Aorta (tissue), 5 donors: Measurements from ENCODE around the gene MUSK. TPM values are rescaled to one million over a fixed set of nuclear protein-coding genes. Genes with fewer than 3 reads are reported as not detected.
"Not testable (repeated sequence)": the region's sequence is repeated elsewhere in the genome, so short reads cannot be mapped to it uniquely, and the experiment has no call there.

Source experiments
- ATAC-seq: fragments of 200-7000 bp; cut with Tn5 transposase; one replicate; pipeline ENCODE4 v1.9.1; 2022; ENCODE audit warnings: moderate library complexity; ENCODE audit not compliant: low FRiP score
- DNase-seq, 2 donors: peaks; one replicate each; pipeline ENCODE4 v3.0.0-alpha.2; 2020
- H3K27ac ChIP-seq, 2 donors: one replicate each; pipeline ENCODE4 v1.5.1; 2013; ENCODE audit warnings: low read length in 2 of 2, mild to moderate bottlenecking in 2 of 2, moderate library complexity in 2 of 2, control low read depth in 1 of 2, inconsistent platforms in 1 of 2, low read depth in 1 of 2
- H3K27me3 ChIP-seq, 2 donors: one replicate each; pipeline ENCODE4 v1.6.1; 2013; ENCODE audit warnings: control low read depth in 1 of 2, low read length in 1 of 2, mild to moderate bottlenecking in 1 of 2, moderate library complexity in 1 of 2; ENCODE audit not compliant: insufficient read depth in 2 of 2, control insufficient read depth in 1 of 2
- H3K36me3 ChIP-seq, 2 donors: one replicate each; pipeline ENCODE4 v1.6.1; 2013; ENCODE audit warnings: control low read depth in 1 of 2, low read length in 1 of 2, mild to moderate bottlenecking in 1 of 2; ENCODE audit not compliant: insufficient read depth in 2 of 2, control insufficient read depth in 1 of 2
- H3K4me1 ChIP-seq, 2 donors: one replicate each; pipeline ENCODE4 v1.6.1; 2013; ENCODE audit warnings: low read length in 2 of 2, control low read depth in 1 of 2, mild to moderate bottlenecking in 1 of 2, moderate library complexity in 1 of 2; ENCODE audit not compliant: insufficient read depth in 2 of 2, control insufficient read depth in 1 of 2
- H3K4me3 ChIP-seq, 2 donors: one replicate each; pipeline ENCODE4 v1.5.1; 2013; ENCODE audit warnings: low read length in 2 of 2, control low read depth in 1 of 2, mild to moderate bottlenecking in 1 of 2
- H3K9me3 ChIP-seq: one replicate; pipeline ENCODE4 v1.6.1; 2013; ENCODE audit warnings: mild to moderate bottlenecking, low read length; ENCODE audit not compliant: control insufficient read depth
- WGBS, 2 donors: extraction: QIAGEN DNeasy Blood & Tissue Kit; methylation state at CpG; one replicate each; pipeline ENCODE4 v1.1.7; 2013; 5-methylcytosine and 5-hydroxymethylcytosine counted together
- intact Hi-C, 2 donors: fragments of 100-400 bp; cut with DNase I; formaldehyde crosslinking; loops; one replicate each; pipeline versions ENCODE4 v1.14.2 to v1.15.0; 2022
- polyA plus RNA-seq, 2 donors: library from polyadenylated mRNA; stranded (reverse); fragments of 200-250 nt; gene quantifications; one replicate each; pipeline ENCODE4 v1.2.3, GENCODE V29; 2013
- total RNA-seq, 2 donors: library from RNA; stranded (reverse); fragmentation: NEBNext Ultra II Directional; extraction: Animal tissue kit (Norgen Biotek cat#: 25700); gene quantifications; one replicate each; pipeline ENCODE4 v1.2.1, GENCODE V29; 2021
- donor health status: healthy with polysubstance abuse.
- donor health status: Bipolar disorder and iron deficiency.
- donor health status: DM: no; HTN: no; CAD: no.
- donor health status: DM: no; HTN: no; CAD: no.
- donor health status: DM: yes; HTN: yes; CAD: no.

MUSK gene
- total and polyA plus RNA-seq, 4 donors: 0.31 to 1.7 (median 1.6) TPM; not detected in 1

DNA sequence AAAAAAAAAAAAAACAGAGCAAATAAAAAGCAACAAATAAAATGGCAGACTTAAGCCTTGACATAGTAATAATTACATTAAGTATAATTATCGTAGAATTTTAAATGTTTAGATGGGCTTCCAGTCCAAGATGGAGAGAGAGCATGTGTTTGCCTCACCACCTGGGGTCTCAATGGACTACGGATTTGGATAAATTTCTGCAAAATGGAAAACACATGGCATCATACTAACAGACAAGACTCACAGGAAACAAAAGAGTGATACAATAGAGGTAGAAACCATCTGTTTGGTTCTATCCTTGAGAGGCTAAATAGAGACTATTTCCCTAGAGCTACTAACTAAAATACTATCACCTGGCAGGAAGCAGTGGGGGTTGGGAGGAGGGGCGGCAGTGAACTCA lies 144.3 kb downstream of the MUSK start:
- intact Hi-C loops: no loop called here
- H3K4me1 ChIP-seq: no peaks in the 10 kb centered on the region
- ATAC-seq (no peak), DNase-seq (no peak)
- H3K4me3 ChIP-seq: no peak overlapping the region
- WGBS, 2 donors: 89 to 95% methylated on average over 3 of the region's 3 CpGs
- no peaks in the 10 kb centered on the region for H3K27me3 ChIP-seq
- H3K36me3 ChIP-seq: no peaks in the 10 kb centered on the region
- H3K27ac ChIP-seq: no peak overlapping the region
- no peaks in the 10 kb centered on the region for H3K9me3 ChIP-seq

DNA sequence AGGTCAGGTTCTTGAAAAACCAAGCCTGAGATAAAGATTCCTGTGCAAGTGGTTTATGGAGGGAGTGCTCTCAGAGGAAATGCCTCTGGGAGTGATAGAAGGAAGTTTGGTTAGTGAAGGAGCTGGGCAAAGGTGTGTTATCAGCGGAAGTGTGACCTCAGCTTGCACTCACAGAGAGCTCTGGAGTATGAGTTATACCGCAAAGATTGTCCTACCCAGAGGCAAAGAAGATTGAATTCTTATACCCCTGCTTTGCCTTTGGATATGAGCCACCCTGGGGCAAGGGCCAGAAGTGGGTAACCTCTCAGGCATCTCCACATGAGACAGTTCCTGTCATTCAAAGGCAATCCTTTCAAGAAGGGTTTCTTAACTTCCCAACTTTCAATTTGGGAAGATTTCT lies 145.6 kb downstream of the MUSK start:
- intact Hi-C loops: no loop called here
- Histone ChIP-seq H3K27me3 (no peaks in the 10 kb centered on the region), H3K4me1 (no peaks in the 10 kb centered on the region), H3K36me3 (no peaks in the 10 kb centered on the region), H3K27ac (no peak overlapping the region), H3K9me3 (no peaks in the 10 kb centered on the region), H3K4me3 (no peak overlapping the region)
- DNase-seq: no peak
- ATAC-seq: no peak
- 73 to 77% methylated on average over 2 of the region's 2 CpGs for WGBS, 2 donors

DNA sequence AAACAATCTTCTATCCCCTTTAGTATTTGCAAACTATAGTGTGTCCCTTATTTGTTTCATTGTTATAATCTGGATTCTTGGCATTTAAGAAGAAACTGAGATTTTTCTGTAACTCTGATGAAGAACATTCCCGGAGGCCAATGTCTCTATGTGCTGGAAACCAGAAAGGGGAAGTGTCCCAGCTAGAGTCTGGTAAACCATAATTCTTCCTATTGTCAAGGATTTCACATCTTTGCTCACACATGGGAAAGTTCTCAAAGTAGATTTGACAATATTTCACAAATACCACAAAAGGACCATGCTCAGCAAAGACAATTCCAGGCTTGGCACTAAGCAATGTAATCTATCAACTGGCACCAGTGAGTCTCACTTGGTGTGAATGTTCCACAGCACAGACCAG lies 146.8 kb downstream of the MUSK start:
- Histone ChIP-seq H3K27me3 (no peaks in the 10 kb centered on the region), H3K36me3 (no peaks in the 10 kb centered on the region), H3K9me3 (no peaks in the 10 kb centered on the region), H3K4me3 (no peak overlapping the region), H3K27ac (no peak overlapping the region), H3K4me1 (no peaks in the 10 kb centered on the region)
- 55 to 61% methylated on average over 1 of the region's 1 CpG for WGBS, 2 donors
- intact Hi-C loops: no loop called here
- ATAC-seq (no peak), DNase-seq (no peak)

DNA sequence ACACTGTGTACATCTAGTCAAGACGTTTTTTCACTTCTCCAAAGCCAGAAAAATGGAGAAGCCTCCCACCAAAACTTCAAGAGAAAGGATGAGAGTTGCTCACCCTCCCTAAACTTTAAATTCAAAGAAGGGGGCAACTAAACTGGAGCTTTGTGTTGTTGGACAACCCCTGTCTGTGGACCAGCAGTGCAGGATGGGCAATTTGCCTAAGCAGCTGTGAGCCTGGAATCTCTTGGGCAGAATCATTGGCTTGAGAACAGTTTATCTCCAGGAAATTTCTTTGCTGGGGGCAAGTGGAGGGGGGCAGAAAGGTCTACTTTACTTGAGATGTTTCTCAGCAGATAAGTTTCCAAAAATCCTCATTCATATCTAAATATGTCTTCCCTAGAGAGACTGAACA lies 151.8 kb downstream of the MUSK start:
- DNase-seq (no peak), ATAC-seq (no peak)
- intact Hi-C loops: no loop called here
- H3K9me3 ChIP-seq: no peaks in the 10 kb centered on the region
- H3K27ac ChIP-seq: no peak overlapping the region
- 46 to 51% methylated on average over 1 of the region's 1 CpG for WGBS, 2 donors
- H3K27me3 ChIP-seq: no peaks in the 10 kb centered on the region
- H3K4me1 ChIP-seq: no peaks in the 10 kb centered on the region
- H3K4me3 ChIP-seq: no peak overlapping the region
- H3K36me3 ChIP-seq: no peaks in the 10 kb centered on the region

DNA sequence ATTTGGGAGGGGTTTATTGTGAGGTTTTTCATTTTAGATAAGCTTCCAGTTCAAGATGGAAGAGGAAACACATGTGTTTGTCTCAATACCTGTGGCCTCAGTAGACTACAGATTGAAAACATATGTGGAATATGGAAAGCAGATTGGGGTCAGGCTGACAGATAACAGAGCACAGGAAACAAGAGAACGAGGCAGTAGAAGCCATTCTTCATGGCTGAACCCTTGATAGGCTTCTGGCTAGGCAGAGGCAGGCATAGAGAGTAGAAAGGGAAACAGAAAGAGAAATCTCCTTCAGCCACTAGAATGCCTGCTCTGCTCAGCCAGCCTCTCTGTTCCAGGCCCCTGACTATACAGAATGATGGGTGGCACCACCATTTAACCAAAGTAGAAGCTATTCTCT lies 152.5 kb downstream of the MUSK start:
- Histone ChIP-seq H3K4me1 (no peaks in the 10 kb centered on the region), H3K4me3 (no peak overlapping the region), H3K27me3 (no peaks in the 10 kb centered on the region), H3K9me3 (no peaks in the 10 kb centered on the region), H3K27ac (no peak overlapping the region), H3K36me3 (no peaks in the 10 kb centered on the region)
- no peak for DNase-seq
- 62 to 64% methylated on average over 1 of the region's 1 CpG for WGBS, 2 donors
- no peak for ATAC-seq
- intact Hi-C loops: no loop called here

DNA sequence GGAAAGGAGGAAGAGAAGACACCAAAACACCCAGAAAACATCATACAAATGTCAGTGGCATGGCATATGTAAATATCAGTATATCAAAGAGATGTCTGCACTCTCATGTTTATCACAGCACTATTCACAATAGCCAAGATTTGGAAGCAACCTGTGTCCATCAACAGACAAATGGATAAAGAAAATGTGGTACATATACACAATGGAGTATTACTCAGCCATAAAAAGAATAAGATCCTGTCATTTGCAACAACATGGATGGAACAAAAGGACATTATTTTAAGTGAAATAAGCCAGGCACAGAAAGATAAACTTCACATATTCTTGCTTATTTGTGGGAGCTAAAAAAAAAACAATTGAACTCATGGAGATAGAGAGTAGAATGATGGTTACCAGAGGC lies 156.5 kb downstream of the MUSK start:
- H3K27me3 ChIP-seq, DNase-seq, ATAC-seq, H3K4me1 ChIP-seq, H3K4me3 ChIP-seq, H3K9me3 ChIP-seq, H3K36me3 ChIP-seq, intact Hi-C loops, H3K27ac ChIP-seq: not testable (repeated sequence)

DNA sequence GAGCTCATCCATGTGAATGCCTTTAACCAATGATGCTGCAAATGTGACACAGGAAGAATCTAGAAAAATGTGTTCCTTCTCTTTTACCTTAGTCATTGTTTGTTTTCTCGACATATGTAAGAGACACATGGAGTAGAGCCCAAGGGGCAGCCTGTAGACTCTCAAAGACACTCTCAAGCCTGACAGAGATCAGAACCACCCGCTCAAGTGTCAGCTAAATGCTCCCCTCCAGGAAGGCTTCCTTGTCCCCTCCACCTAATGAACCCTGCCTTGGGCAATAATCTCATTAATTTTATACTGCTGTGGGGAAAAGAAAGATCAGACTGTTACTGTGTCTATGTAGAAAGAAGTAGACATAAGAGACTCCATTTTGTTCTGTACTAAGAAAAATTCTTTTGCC lies 157.4 kb downstream of the MUSK start:
- no peak overlapping the region for H3K4me3 ChIP-seq
- H3K27ac ChIP-seq: no peak overlapping the region
- H3K36me3 ChIP-seq: no peaks in the 10 kb centered on the region
- DNase-seq (no peak), ATAC-seq (no peak)
- no peaks in the 10 kb centered on the region for H3K27me3 ChIP-seq
- 97 to 98% methylated on average over 2 of the region's 2 CpGs for WGBS, 2 donors
- intact Hi-C loops: no loop called here
- H3K9me3 ChIP-seq: no peaks in the 10 kb centered on the region
- H3K4me1 ChIP-seq: peaks cover 0 to 3% of the 10 kb centered on the region in 2 donors

DNA sequence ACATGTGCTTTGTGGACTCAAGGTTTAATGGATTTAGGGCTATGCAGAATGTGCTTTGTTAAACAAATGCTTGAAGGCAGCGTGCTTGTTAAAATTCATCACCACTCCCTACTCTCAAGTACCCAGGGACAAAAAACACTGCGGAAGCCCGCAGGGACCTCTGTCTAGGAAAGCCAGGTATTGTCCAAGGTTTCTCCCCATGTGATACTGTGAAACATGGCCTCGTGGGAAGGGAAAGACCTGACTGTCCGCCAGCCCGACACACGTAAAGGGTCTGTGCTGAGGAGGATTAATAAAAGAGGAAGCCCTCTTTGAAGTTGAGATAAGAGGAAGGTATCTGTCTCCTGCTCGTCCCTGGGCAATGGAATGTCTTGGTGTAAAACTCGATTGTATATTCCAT lies 157.8 kb downstream of the MUSK start:
- ATAC-seq, H3K36me3 ChIP-seq, DNase-seq, H3K4me3 ChIP-seq, H3K9me3 ChIP-seq, H3K27ac ChIP-seq, H3K27me3 ChIP-seq, intact Hi-C loops, H3K4me1 ChIP-seq: not testable (repeated sequence)
- WGBS, 2 donors: 86 to 93% methylated on average over 9 of the region's 9 CpGs

DNA sequence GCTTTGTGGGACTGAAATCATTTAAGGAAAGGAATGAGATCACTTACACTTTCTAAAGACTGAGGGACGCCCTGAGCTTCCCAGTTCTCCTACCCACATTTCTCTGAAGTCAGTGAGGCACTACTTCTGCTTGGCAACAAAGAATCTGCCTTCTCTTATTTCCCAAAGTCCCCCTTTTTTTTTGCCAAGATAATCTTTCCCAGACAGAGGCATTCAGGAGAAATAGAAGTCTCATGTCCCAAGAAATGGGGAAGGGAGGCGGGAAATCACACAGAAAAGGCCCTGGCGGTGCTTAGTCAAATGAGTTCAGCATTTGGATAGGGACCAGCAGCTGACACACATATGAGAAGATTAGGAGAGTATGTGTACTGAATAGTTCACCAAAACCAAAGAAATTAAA lies 159.7 kb downstream of the MUSK start:
- intact Hi-C loops: no loop called here
- peak in 1 of 2 donors; percentile 72 for DNase-seq
- Histone ChIP-seq H3K4me3 (no peak overlapping the region), H3K27me3 (no peaks in the 10 kb centered on the region), H3K36me3 (no peaks in the 10 kb centered on the region), H3K9me3 (no peaks in the 10 kb centered on the region), H3K4me1 (peaks cover 0 to 3% of the 10 kb centered on the region in 2 donors), H3K27ac (peak overlapping the region in 1 of 2 donors; percentile 25)
- ATAC-seq: peak; percentile 87
- 3 to 6% methylated on average over 3 of the region's 3 CpGs for WGBS, 2 donors
